ENCODE results near the gene TACR2. TPM values are rescaled to one million over a fixed set of nuclear protein-coding genes. Genes with fewer than 3 reads are reported as not detected.

TACR2 gene
- total RNA-seq, 1 experiment from 2014 or later: 0.21 TPM

Other genes starting within 250 kb of the TACR2 start
- 65.0 TPM for gene SUPV3L1, start 236.7 kb downstream of the TACR2 start, total RNA-seq (2021; ENCODE audit: unreplicated experiment)
- gene HKDC1, start 196.6 kb downstream of the TACR2 start, total RNA-seq (2021; ENCODE audit: unreplicated experiment): 1.1 TPM
- 74.4 TPM for gene HK1, start 138.4 kb downstream of the TACR2 start, total RNA-seq (2021; ENCODE audit: unreplicated experiment)
- 199 TPM for gene TSPAN15, start 34.5 kb upstream of the TACR2 start, total RNA-seq (2021; ENCODE audit: unreplicated experiment)
- not detected for gene NEUROG3, start 156.5 kb upstream of the TACR2 start, total RNA-seq (2021; ENCODE audit: unreplicated experiment)
- gene FAM241B, start 213.3 kb upstream of the TACR2 start, total RNA-seq (2021; ENCODE audit: unreplicated experiment): 29.1 TPM

Data from Panc1 (cell line).